Measurements from ENCODE around the gene PRKAG2.

Gene PRKAG2

DNA sequence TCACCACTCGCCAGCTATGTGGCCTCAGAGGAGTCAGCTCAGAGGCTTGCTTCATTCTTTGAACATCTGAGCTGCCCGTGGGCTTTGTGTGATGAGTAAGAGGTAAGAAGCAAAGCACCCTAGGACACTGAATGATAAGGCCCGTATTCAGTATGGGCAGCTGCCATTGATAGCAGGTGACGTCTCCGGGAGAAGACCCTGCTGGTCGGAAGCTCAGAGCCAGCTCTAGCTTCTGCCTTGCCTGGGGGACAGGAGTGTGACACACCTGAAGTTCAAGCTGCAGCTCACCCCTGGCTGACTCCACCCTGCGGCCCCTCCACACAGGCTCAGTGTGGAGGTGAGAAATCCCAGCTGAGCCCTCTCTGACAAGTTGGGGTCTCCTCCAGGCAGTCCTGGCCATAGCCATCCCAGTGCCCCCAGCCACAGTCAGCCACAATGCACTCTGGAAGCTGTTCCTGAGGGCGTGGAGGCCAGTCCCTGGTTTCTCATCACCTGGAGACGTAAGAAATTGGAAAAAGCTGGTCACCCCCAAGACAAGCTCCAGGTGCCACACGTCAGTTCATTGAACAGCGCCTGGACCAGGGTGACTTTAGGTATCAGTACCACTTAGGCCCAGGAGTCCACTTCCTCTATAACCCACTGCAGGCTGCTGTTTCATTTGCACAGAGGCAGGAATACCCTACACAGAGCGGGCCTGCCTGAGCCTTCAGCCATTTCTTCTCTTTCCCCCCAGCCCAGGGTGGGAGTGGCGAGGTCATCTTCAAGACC, 192.3 kb downstream of the PRKAG2 start:
- H3K27ac ChIP-seq = no peak overlapping the region
- no peak overlapping the region for H2AFZ ChIP-seq
- no peaks in the 10 kb centered on the region for H3K36me3 ChIP-seq (ENCODE audit: control insufficient read depth, insufficient read depth, low read length)
- no peaks in the 10 kb centered on the region for H3K27me3 ChIP-seq (ENCODE audit: control insufficient read depth, insufficient read depth, low read length)
- no peak overlapping the region for H3K4me3 ChIP-seq (ENCODE audit: low read depth, low read length)
- no peaks in the 10 kb centered on the region for H3K9me3 ChIP-seq (ENCODE audit: control insufficient read depth, low read length)
- H3K4me2 ChIP-seq (ENCODE audit: low read length) = no peak overlapping the region
- peaks cover 10% of the 10 kb centered on the region for H3K4me1 ChIP-seq
- H3K79me2 ChIP-seq = no peaks in the 10 kb centered on the region
- H3K9ac ChIP-seq = no peak overlapping the region
- TF ChIP-seq, protein P1, sequence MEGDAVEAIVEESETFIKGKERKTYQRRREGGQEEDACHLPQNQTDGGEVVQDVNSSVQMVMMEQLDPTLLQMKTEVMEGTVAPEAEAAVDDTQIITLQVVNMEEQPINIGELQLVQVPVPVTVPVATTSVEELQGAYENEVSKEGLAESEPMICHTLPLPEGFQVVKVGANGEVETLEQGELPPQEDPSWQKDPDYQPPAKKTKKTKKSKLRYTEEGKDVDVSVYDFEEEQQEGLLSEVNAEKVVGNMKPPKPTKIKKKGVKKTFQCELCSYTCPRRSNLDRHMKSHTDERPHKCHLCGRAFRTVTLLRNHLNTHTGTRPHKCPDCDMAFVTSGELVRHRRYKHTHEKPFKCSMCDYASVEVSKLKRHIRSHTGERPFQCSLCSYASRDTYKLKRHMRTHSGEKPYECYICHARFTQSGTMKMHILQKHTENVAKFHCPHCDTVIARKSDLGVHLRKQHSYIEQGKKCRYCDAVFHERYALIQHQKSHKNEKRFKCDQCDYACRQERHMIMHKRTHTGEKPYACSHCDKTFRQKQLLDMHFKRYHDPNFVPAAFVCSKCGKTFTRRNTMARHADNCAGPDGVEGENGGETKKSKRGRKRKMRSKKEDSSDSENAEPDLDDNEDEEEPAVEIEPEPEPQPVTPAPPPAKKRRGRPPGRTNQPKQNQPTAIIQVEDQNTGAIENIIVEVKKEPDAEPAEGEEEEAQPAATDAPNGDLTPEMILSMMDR (IDR thresholded peaks at IDR 0.05) = no peak

DNA sequence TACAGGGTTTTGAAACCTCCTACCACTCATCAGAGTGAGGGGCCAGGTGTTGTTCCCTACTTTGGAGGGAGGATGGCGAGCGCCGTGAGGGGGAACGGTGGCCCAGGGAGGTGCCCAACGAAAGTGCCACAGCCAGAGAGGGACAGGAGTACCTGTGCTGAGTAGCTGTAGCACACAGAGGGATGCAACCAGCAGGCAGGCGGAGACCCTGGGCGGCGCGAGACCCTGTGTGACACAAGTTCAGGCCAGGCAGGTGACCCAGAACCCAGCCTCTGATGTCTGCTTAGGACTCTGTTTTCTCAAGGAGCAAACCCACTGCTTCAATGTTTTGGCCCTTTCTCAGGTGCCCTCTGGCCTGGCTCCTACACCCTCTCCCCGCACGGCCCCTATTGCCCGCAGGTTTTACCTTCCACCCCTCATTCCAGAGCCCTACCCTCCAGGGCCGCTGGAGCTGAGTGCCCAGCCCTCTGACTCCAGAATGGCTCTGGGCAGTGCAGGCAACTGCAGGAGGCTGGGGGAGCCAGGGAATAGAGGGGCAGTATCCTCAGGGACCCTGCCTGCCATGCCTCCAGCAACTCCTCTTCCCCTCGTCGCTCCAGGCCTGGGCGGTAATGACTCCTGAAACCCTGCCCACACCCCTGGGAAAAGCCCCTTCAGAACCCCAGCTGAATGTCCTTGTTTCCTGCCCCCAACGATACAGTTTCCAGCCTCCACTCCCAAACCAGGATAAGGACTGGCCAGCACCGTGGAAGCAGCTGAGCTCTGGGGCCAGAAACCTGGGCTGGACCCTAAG, 193.1 kb downstream of the PRKAG2 start:
- H3K9ac ChIP-seq = no peak overlapping the region
- no peak overlapping the region for H3K27ac ChIP-seq
- H3K79me2 ChIP-seq = no peaks in the 10 kb centered on the region
- TF ChIP-seq, protein P1 (IDR thresholded peaks at IDR 0.05) = no peak
- H3K4me2 ChIP-seq (ENCODE audit: low read length) = no peak overlapping the region
- no peaks in the 10 kb centered on the region for H3K36me3 ChIP-seq (ENCODE audit: control insufficient read depth, insufficient read depth, low read length)
- no peak overlapping the region for H2AFZ ChIP-seq
- H3K27me3 ChIP-seq (ENCODE audit: control insufficient read depth, insufficient read depth, low read length) = no peaks in the 10 kb centered on the region
- H3K9me3 ChIP-seq (ENCODE audit: control insufficient read depth, low read length) = no peaks in the 10 kb centered on the region
- no peak overlapping the region for H3K4me3 ChIP-seq (ENCODE audit: low read depth, low read length)
- H3K4me1 ChIP-seq = peaks cover 10% of the 10 kb centered on the region

DNA sequence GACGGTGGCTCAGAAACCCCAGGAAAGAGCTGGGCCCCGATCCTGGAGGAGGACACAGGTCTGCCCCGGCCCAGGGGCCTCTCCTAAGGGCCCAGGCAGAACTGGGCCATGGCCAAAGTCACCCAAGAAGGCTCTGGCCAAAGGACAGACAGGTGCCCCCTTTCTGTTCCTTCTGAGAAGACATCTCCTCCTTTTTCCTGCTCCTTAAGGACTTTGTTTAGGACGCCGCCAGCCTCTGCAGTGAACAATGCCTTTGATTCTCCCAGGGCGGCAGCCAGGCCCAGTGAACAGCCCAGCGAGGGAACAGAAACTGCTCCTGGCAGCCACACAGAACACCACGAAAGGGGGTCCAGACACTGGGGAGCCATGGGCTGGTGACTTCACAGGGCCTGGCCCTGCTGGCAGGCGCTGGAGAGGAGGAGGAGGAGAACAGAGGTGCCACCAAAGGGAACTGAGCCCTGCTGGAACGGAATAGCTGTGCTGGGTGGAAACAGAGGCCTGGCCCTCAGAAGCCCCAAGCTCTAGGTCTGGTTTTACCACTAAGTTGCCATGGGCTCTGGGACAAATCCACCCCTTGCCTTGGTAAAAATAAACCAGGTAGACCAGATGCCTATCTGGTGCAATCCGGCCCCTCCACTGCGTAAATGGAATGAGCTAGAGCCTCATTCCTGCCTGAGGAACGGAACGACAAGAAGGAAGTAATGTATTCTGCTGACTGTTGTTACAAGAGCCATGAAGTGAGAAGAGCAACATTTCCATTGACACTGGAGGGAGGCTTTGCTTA, 193.9 kb downstream of the PRKAG2 start:
- Histone ChIP-seq H3K4me1 (peaks cover 10% of the 10 kb centered on the region), H3K27ac (no peak overlapping the region)

GRCh38 chr7:151681726-151682125, 195.2 kb downstream of the PRKAG2 start:
- Histone ChIP-seq H3K79me2 (no peaks in the 10 kb centered on the region), H3K27me3 (ENCODE audit: control insufficient read depth, insufficient read depth, low read length) (no peaks in the 10 kb centered on the region), H3K4me2 (ENCODE audit: low read length) (no peak overlapping the region), H3K27ac (no peak overlapping the region), H3K9me3 (ENCODE audit: control insufficient read depth, low read length) (no peaks in the 10 kb centered on the region), H3K4me1 (no peaks in the 10 kb centered on the region), H3K9ac (no peak overlapping the region), H3K4me3 (ENCODE audit: low read depth, low read length) (no peak overlapping the region), H2AFZ (no peak overlapping the region), H3K36me3 (ENCODE audit: control insufficient read depth, insufficient read depth, low read length) (no peaks in the 10 kb centered on the region)
- TF ChIP-seq, protein P1 (IDR thresholded peaks at IDR 0.05) = no peak

More for the DNA sequence above, 193.9 kb downstream of the PRKAG2 start:
- H3K36me3 ChIP-seq (ENCODE audit: control insufficient read depth, insufficient read depth, low read length) = no peaks in the 10 kb centered on the region
- no peaks in the 10 kb centered on the region for H3K79me2 ChIP-seq
- TF ChIP-seq, protein P1 (IDR thresholded peaks at IDR 0.05) = no peak
- no peak overlapping the region for H2AFZ ChIP-seq
- H3K9ac ChIP-seq = no peak overlapping the region
- no peaks in the 10 kb centered on the region for H3K9me3 ChIP-seq (ENCODE audit: control insufficient read depth, low read length)
- no peak overlapping the region for H3K4me2 ChIP-seq (ENCODE audit: low read length)
- H3K27me3 ChIP-seq (ENCODE audit: control insufficient read depth, insufficient read depth, low read length) = no peaks in the 10 kb centered on the region
- H3K4me3 ChIP-seq (ENCODE audit: low read depth, low read length) = no peak overlapping the region
